A549 (cell line): ENCODE measurements around the gene DNPEP. TPM values are rescaled to one million over a fixed set of nuclear protein-coding genes. Genes with fewer than 3 reads are reported as not detected.

Source experiments
- ATAC-seq, 2 experiments: fragments of 200-7000 bp in 1 of 2; fragments of >200 bp in 1 of 2; cut with Nextera tagmentation in 1 of 2; cut with Tn5 transposase in 1 of 2; 3 replicates each; pipeline versions ENCODE4 v1.8.0 to v1.9.1; 2018 to 2020; ENCODE audit warnings: mild to moderate bottlenecking in 1 of 2, moderate library complexity in 1 of 2
- CTCF ChIA-PET: fragments of 300-600 bp; sonication (Branson Sonifier 250); formaldehyde crosslinking; extraction: SDS; loops from one replicate; lab custom pipeline; 2021; ENCODE audit warnings: antibody characterized with exemption, inconsistent platforms; lab: Yijun Ruan, JAX
- POLR2A ChIA-PET: fragments of 350-600 bp; formaldehyde crosslinking; extraction: SDS; loops from one replicate; lab custom pipeline; 2021; ENCODE audit warnings: antibody characterized with exemption, inconsistent platforms; lab: Yijun Ruan, JAX
- DNase-seq, 2 experiments: peaks; one replicate each; pipeline versions ENCODE4 v3.0.0 to v3.0.0-alpha.2; 2011 to 2016; ENCODE audit warnings: low read depth in 1 of 2, low spot score in 1 of 2
- FAIRE-seq: peaks from 2 replicates; lab custom pipeline; 2011; peaks lifted over from hg19 to GRCh38; lab: Jason Lieb, UNC
- H3K27ac ChIP-seq, 2 experiments: fragments of >200 bp; sonication (Bioruptor Twin); formaldehyde crosslinking; 3 replicates each; pipeline ENCODE4 v1.5.1; 2016 to 2017
- H3K4me1 ChIP-seq: fragments of >200 bp; sonication (Bioruptor Twin); formaldehyde crosslinking; 3 replicates; pipeline ENCODE4 v1.6.1; 2016
- H3K4me2 ChIP-seq: fragments of >200 bp; sonication (Bioruptor Twin); formaldehyde crosslinking; 3 replicates; pipeline ENCODE4 v1.6.1; 2016
- H3K4me3 ChIP-seq: fragments of >200 bp; sonication (Bioruptor Twin); formaldehyde crosslinking; 3 replicates; pipeline ENCODE4 v1.5.1; 2016
- H3K9me3 ChIP-seq: fragments of >200 bp; sonication (Bioruptor Twin); formaldehyde crosslinking; 3 replicates; pipeline ENCODE4 v1.6.1; 2016
- CEBPB ChIP-seq, 2 experiments: fragments of >200 bp in 1 of 2; sonication (Bioruptor Twin) in 1 of 2; formaldehyde crosslinking in 1 of 2; IDR thresholded peaks; 2 replicates each; pipeline ENCODE4 v1.6.1; 2012 to 2016
- CHD2 ChIP-seq: fragments of 150-350 bp; IDR thresholded peaks from 2 replicates; pipeline ENCODE4 v1.6.1; 2014; ENCODE audit warnings: low read length; ENCODE audit not compliant: partially characterized antibody
- EHF ChIP-seq: fragments of 250-450 bp; sonication (Bioruptor Pico); IDR thresholded peaks from 2 replicates; pipeline ENCODE4 v1.5.0; 2020; ENCODE audit warnings: mild to moderate bottlenecking
- EHMT2 ChIP-seq: fragments of 200-600 bp; sonication (generic); IDR thresholded peaks from 2 replicates; pipeline ENCODE4 v1.6.1; 2016; ENCODE audit warnings: antibody characterized with exemption, low read depth, mild to moderate bottlenecking, moderate library complexity
- EP300 ChIP-seq, 2 experiments: fragments of >200 bp; sonication (Bioruptor Twin); formaldehyde crosslinking; IDR thresholded peaks; 2 replicates in 1 of 2; 3 replicates in 1 of 2; pipeline ENCODE4 v1.6.1; 2016 to 2017
- FOSB ChIP-seq: fragments of 250-450 bp; sonication (Bioruptor Pico); IDR thresholded peaks from 2 replicates; pipeline ENCODE4 v1.5.0; 2020; ENCODE audit warnings: mild to moderate bottlenecking, moderate library complexity
- GATA3 ChIP-seq: IDR thresholded peaks from 2 replicates; pipeline ENCODE4 v1.6.1; 2012; ENCODE audit warnings: borderline replicate concordance
- HEYL ChIP-seq: fragments of 250-450 bp; sonication (Bioruptor Pico); IDR thresholded peaks from 2 replicates; pipeline ENCODE4 v1.8.0; 2021; ENCODE audit warnings: mild to moderate bottlenecking, moderate library complexity
- JUN ChIP-seq, 2 experiments: fragments of >200 bp; sonication (Bioruptor Twin); formaldehyde crosslinking; IDR thresholded peaks; 2 replicates in 1 of 2; 3 replicates in 1 of 2; pipeline ENCODE4 v1.6.1; 2016 to 2017
- JUNB ChIP-seq: fragments of >200 bp; sonication (Bioruptor Twin); formaldehyde crosslinking; IDR thresholded peaks from 2 replicates; pipeline ENCODE4 v1.6.1; 2016
- MAFK ChIP-seq: fragments of 450-650 bp; IDR thresholded peaks from 2 replicates; pipeline ENCODE4 v1.6.1; 2014; ENCODE audit not compliant: partially characterized antibody
- POLR2A ChIP-seq: IDR thresholded peaks from 2 replicates; pipeline ENCODE4 v1.6.1; 2012; ENCODE audit warnings: mild to moderate bottlenecking, low read length
- POLR2AphosphoS2 ChIP-seq: conservative IDR thresholded peaks from 2 replicates; pipeline ENCODE4 v1.6.1; 2012; ENCODE audit warnings: low read length, improper control_type of control experiment, inconsistent platforms
- RAD21 ChIP-seq, 2 experiments: fragments of >200 bp in 1 of 2; sonication (Bioruptor Twin) in 1 of 2; formaldehyde crosslinking in 1 of 2; IDR thresholded peaks in 1 of 2; conservative IDR thresholded peaks in 1 of 2; 2 replicates in 1 of 2; 3 replicates in 1 of 2; pipeline ENCODE4 v1.6.1; 2012 to 2018; ENCODE audit warnings: inconsistent platforms in 1 of 2
- RCOR1 ChIP-seq: fragments of 150-350 bp; IDR thresholded peaks from 2 replicates; pipeline ENCODE4 v1.6.1; 2014; ENCODE audit warnings: antibody characterized with exemption, low read length, low read depth
- SREBF2 ChIP-seq: fragments of 450-650 bp; IDR thresholded peaks from 2 replicates; pipeline ENCODE4 v1.6.1; 2014; ENCODE audit warnings: mild to moderate bottlenecking, moderate library complexity
- TFCP2L1 ChIP-seq: fragments of 250-450 bp; sonication (Bioruptor Pico); IDR thresholded peaks from 2 replicates; pipeline ENCODE4 v1.5.0; 2021; ENCODE audit warnings: mild to moderate bottlenecking
- ZC3H11A ChIP-seq: fragments of 450-650 bp; IDR thresholded peaks from 2 replicates; pipeline ENCODE4 v1.6.1; 2014; ENCODE audit warnings: antibody characterized with exemption, mild to moderate bottlenecking
- ZFP36 ChIP-seq: fragments of 450-650 bp; IDR thresholded peaks from 2 replicates; pipeline ENCODE4 v1.6.1; 2014; ENCODE audit warnings: borderline replicate concordance; ENCODE audit not compliant: partially characterized antibody
- ZNF302 ChIP-seq: fragments of 250-450 bp; sonication (Bioruptor Pico); IDR thresholded peaks from 2 replicates; pipeline ENCODE4 v1.9.0; 2021; ENCODE audit warnings: inconsistent platforms, mild to moderate bottlenecking, moderate library complexity
- ZSCAN20 ChIP-seq: fragments of 250-450 bp; sonication (Bioruptor Pico); IDR thresholded peaks from 2 replicates; pipeline ENCODE4 v1.8.0; 2022; ENCODE audit warnings: mild to moderate bottlenecking, moderate library complexity
- WGBS: methylation state at CpG from one replicate; pipeline ENCODE4 v1.1.6; 2017; ENCODE audit errors: missing lambda C conversion rate; 5-methylcytosine and 5-hydroxymethylcytosine counted together
- polyA plus RNA-seq, 4 experiments: library from polyadenylated mRNA; depleted of rRNA in 3 of 4; stranded (reverse); fragments of >200 nt; fragmentation: RNase III in 1 of 4; extraction: RNeasy Plus Mini Kit Qiagen cat#74134 plus additional on column Dnase treatment in 1 of 4; gene quantifications; 2 replicates in 3 of 4; 3 replicates in 1 of 4; pipeline ENCODE4 v1.2.3, GENCODE V29; 2011 to 2017
- TF ChIP-seq, protein P1 (sequence below): fragments of 250-450 bp; sonication (Bioruptor Pico); IDR thresholded peaks from 2 replicates; pipeline ENCODE4 v1.5.0; 2021; ENCODE audit warnings: mild to moderate bottlenecking, moderate library complexity, borderline replicate concordance
- TF ChIP-seq, protein P2 (sequence below): fragments of 200-600 bp; sonication (generic); IDR thresholded peaks from 2 replicates; pipeline ENCODE4 v1.6.1; 2016; ENCODE audit warnings: antibody characterized with exemption, mild to moderate bottlenecking, moderate library complexity
- TF ChIP-seq, protein P3 (sequence below): fragments of 450-650 bp; IDR thresholded peaks from 2 replicates; pipeline ENCODE4 v1.6.1; 2014; ENCODE audit warnings: antibody characterized with exemption

Gene DNPEP
- polyA plus RNA-seq, 2 of the 4 experiments (the other 2 are of a cell fraction) = 29.0 to 40.9 TPM

DNA sequence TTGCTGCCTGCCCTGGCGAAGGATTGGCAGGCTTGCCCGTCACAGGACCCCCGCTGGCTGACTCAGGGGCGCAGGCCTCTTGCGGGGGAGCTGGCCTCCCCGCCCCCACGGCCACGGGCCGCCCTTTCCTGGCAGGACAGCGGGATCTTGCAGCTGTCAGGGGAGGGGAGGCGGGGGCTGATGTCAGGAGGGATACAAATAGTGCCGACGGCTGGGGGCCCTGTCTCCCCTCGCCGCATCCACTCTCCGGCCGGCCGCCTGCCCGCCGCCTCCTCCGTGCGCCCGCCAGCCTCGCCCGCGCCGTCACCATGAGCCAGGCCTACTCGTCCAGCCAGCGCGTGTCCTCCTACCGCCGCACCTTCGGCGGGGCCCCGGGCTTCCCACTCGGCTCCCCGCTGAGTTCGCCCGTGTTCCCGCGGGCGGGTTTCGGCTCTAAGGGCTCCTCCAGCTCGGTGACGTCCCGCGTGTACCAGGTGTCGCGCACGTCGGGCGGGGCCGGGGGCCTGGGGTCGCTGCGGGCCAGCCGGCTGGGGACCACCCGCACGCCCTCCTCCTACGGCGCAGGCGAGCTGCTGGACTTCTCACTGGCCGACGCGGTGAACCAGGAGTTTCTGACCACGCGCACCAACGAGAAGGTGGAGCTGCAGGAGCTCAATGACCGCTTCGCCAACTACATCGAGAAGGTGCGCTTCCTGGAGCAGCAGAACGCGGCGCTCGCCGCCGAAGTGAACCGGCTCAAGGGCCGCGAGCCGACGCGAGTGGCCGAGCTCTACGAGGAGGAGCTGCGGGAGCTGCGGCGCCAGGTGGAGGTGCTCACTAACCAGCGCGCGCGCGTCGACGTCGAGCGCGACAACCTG, 30.7 kb upstream of the DNPEP start, which contains the start of gene DES:
TSS of gene DES (plus strand) at position 223 of the 857 bp plus-strand sequence. CDS start at position 309, 86 bp downstream.
- Histone ChIP-seq H3K9me3 (no peaks in the 10 kb centered on the region), H3K4me1 (no peaks in the 10 kb centered on the region), H3K4me3 (no peak within 1 kb of the TSS), H3K4me2 (no peak within 1 kb of the TSS), H3K27ac (no peak within 1 kb of the TSS)
- no peak for FAIRE-seq
- DNase-seq = no peak
- CTCF ChIA-PET = interaction anchor here (1.2 to 7.4 kb wide), 5 partner anchors 9 to 141 kb away, joined by 3 to 48 read pairs (median 7); no protein-coding TSS in a partner anchor
- POLR2A ChIA-PET = no interaction called here
- ATAC-seq = no peak
- WGBS = 94% methylated on average over 77 of the region's 98 CpGs
- no peak for TF ChIP-seq TFCP2L1 (CRISPR knock-in tag)
- TF ChIP-seq, protein P1, sequence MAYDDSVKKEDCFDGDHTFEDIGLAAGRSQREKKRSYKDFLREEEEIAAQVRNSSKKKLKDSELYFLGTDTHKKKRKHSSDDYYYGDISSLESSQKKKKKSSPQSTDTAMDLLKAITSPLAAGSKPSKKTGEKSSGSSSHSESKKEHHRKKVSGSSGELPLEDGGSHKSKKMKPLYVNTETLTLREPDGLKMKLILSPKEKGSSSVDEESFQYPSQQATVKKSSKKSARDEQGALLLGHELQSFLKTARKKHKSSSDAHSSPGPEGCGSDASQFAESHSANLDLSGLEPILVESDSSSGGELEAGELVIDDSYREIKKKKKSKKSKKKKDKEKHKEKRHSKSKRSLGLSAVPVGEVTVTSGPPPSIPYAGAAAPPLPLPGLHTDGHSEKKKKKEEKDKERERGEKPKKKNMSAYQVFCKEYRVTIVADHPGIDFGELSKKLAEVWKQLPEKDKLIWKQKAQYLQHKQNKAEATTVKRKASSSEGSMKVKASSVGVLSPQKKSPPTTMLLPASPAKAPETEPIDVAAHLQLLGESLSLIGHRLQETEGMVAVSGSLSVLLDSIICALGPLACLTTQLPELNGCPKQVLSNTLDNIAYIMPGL (CRISPR knock-in tag) = no peak
- TF ChIP-seq JUN (IDR thresholded peaks at IDR 0.05) = no peak
- no peak for TF ChIP-seq RAD21 (conservative IDR thresholded peaks at IDR 0.05 in 1 of 2, IDR thresholded peaks at IDR 0.05 in 1 of 2)
- no peak for TF ChIP-seq SREBF2
- no peak for TF ChIP-seq MAFK
- TF ChIP-seq HEYL (CRISPR knock-in tag) = no peak
- TF ChIP-seq ZFP36 = no peak

DNA sequence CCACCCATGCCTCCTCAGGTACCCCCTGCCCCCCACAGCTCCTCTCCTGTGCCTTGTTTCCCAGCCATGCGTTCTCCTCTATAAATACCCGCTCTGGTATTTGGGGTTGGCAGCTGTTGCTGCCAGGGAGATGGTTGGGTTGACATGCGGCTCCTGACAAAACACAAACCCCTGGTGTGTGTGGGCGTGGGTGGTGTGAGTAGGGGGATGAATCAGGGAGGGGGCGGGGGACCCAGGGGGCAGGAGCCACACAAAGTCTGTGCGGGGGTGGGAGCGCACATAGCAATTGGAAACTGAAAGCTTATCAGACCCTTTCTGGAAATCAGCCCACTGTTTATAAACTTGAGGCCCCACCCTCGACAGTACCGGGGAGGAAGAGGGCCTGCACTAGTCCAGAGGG, 29.7 kb upstream of the DNPEP start:
- Histone ChIP-seq H3K9me3 (peaks cover 8% of the 10 kb centered on the region), H3K4me3 (no peak overlapping the region), H3K27ac (no peak overlapping the region), H3K4me1 (no peaks in the 10 kb centered on the region), H3K4me2 (no peak overlapping the region)
- DNase-seq (no peak), ATAC-seq (no peak), FAIRE-seq (no peak)
- 80% methylated on average over 9 of the region's 9 CpGs for WGBS
- ChIA-PET POLR2A (no interaction called here), CTCF (interaction anchor here (0.9 to 7.4 kb wide), 5 partner anchors 15 to 142 kb away, joined by 3 to 48 read pairs (median 7); no protein-coding TSS in a partner anchor)
- TF ChIP-seq JUN (IDR thresholded peaks at IDR 0.05) (no peak), EHMT2 (no peak), CEBPB (IDR thresholded peaks at IDR 0.05) (no peak), ZNF302 (CRISPR knock-in tag) (no peak), FOSB (CRISPR knock-in tag) (no peak), TFCP2L1 (CRISPR knock-in tag) (no peak), POLR2AphosphoS2 (no peak), EP300 (IDR thresholded peaks at IDR 0.05) (no peak), CHD2 (no peak), EHF (no peak), SREBF2 (no peak), ZSCAN20 (no peak), GATA3 (no peak), RCOR1 (no peak), JUNB (no peak), ZC3H11A (no peak), POLR2A (no peak)
- TF ChIP-seq, protein P2, sequence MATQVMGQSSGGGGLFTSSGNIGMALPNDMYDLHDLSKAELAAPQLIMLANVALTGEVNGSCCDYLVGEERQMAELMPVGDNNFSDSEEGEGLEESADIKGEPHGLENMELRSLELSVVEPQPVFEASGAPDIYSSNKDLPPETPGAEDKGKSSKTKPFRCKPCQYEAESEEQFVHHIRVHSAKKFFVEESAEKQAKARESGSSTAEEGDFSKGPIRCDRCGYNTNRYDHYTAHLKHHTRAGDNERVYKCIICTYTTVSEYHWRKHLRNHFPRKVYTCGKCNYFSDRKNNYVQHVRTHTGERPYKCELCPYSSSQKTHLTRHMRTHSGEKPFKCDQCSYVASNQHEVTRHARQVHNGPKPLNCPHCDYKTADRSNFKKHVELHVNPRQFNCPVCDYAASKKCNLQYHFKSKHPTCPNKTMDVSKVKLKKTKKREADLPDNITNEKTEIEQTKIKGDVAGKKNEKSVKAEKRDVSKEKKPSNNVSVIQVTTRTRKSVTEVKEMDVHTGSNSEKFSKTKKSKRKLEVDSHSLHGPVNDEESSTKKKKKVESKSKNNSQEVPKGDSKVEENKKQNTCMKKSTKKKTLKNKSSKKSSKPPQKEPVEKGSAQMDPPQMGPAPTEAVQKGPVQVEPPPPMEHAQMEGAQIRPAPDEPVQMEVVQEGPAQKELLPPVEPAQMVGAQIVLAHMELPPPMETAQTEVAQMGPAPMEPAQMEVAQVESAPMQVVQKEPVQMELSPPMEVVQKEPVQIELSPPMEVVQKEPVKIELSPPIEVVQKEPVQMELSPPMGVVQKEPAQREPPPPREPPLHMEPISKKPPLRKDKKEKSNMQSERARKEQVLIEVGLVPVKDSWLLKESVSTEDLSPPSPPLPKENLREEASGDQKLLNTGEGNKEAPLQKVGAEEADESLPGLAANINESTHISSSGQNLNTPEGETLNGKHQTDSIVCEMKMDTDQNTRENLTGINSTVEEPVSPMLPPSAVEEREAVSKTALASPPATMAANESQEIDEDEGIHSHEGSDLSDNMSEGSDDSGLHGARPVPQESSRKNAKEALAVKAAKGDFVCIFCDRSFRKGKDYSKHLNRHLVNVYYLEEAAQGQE = no peak
- TF ChIP-seq, protein P3, sequence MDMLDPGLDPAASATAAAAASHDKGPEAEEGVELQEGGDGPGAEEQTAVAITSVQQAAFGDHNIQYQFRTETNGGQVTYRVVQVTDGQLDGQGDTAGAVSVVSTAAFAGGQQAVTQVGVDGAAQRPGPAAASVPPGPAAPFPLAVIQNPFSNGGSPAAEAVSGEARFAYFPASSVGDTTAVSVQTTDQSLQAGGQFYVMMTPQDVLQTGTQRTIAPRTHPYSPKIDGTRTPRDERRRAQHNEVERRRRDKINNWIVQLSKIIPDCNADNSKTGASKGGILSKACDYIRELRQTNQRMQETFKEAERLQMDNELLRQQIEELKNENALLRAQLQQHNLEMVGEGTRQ = no peak
